GM12878 (cell line): ENCODE measurements around the gene LGMN. TPM values are rescaled to one million over a fixed set of nuclear protein-coding genes. Genes with fewer than 3 reads are reported as not detected.

ENCODE experiments used
- CBFB ChIP-seq: IDR thresholded peaks from 2 replicates; pipeline ENCODE4 v1.6.1; 2016; ENCODE audit warnings: antibody characterized with exemption, low read depth
- CEBPZ ChIP-seq: fragments of 150-350 bp; IDR thresholded peaks from 2 replicates; pipeline ENCODE4 v1.6.1; 2016; ENCODE audit warnings: low read depth, low read length
- CHD2 ChIP-seq: IDR thresholded peaks from 2 replicates; pipeline ENCODE4 v1.6.1; 2011; ENCODE audit warnings: low read depth, low read length, improper control_type of control experiment, borderline replicate concordance
- E2F4 ChIP-seq: IDR thresholded peaks from 2 replicates; pipeline ENCODE4 v1.6.1; 2012; ENCODE audit warnings: low read depth, low read length, improper control_type of control experiment
- EED ChIP-seq: sonication (generic); IDR thresholded peaks from 2 replicates; pipeline ENCODE4 v1.6.1; 2016; ENCODE audit warnings: antibody characterized with exemption, low read depth
- GATAD2B ChIP-seq: fragments of 450-650 bp; conservative IDR thresholded peaks from 2 replicates; pipeline ENCODE4 v1.6.1; 2017; ENCODE audit warnings: low read depth, mild to moderate bottlenecking, moderate library complexity
- MEF2A ChIP-seq: IDR thresholded peaks from 2 replicates; pipeline ENCODE4 v1.6.1; 2011; ENCODE audit warnings: low read depth, mild to moderate bottlenecking, low read length, moderate library complexity; ENCODE audit not compliant: insufficient read depth
- NFYB ChIP-seq: IDR thresholded peaks from 2 replicates; pipeline ENCODE4 v1.6.1; 2011; ENCODE audit warnings: low read depth, mild to moderate bottlenecking, low read length, improper control_type of control experiment, moderate library complexity; ENCODE audit not compliant: insufficient read depth
- NR2F1 ChIP-seq: fragments of 450-650 bp; conservative IDR thresholded peaks from 2 replicates; pipeline ENCODE4 v1.6.1; 2017; ENCODE audit warnings: mild to moderate bottlenecking
- RELB ChIP-seq: fragments of 450-650 bp; IDR thresholded peaks from 2 replicates; pipeline ENCODE4 v1.6.1; 2017; ENCODE audit warnings: low read depth, mild to moderate bottlenecking, moderate library complexity
- REST ChIP-seq: IDR thresholded peaks from 2 replicates; pipeline ENCODE4 v1.6.1; 2012; ENCODE audit warnings: mild to moderate bottlenecking, low read depth, low read length
- SMAD5 ChIP-seq: IDR thresholded peaks from 2 replicates; pipeline ENCODE4 v1.6.1; 2016; ENCODE audit warnings: antibody characterized with exemption, low read depth
- ZNF24 ChIP-seq: fragments of 450-650 bp; IDR thresholded peaks from 2 replicates; pipeline ENCODE4 v1.6.1; 2017; ENCODE audit warnings: antibody characterized with exemption, mild to moderate bottlenecking
- ZNF622 ChIP-seq: fragments of 450-650 bp; IDR thresholded peaks from 2 replicates; pipeline ENCODE4 v1.6.1; 2017; ENCODE audit warnings: mild to moderate bottlenecking, inconsistent platforms
- polyA plus RNA-seq, 11 experiments: library from polyadenylated mRNA; depleted of rRNA in 4 of 11; unstranded in 6 of 11; stranded (reverse) in 5 of 11; fragments of >200 nt; fragmentation: Nextera tagmentation in 4 of 11; fragmentation: Illumina TruSeq in 1 of 11; extraction: Ambion mirVana in 4 of 11; extraction: Trizol in 1 of 11; gene quantifications; 1 replicate in 1 of 11; 2 replicates in 10 of 11; pipeline versions ENCODE4 v1.2.1 to v1.2.3, GENCODE V29; 2011 to 2016; ENCODE audit warnings: inconsistent platforms in 2 of 11, missing spikeins in 2 of 11, low read depth in 1 of 11
- total RNA-seq, 4 experiments: library from RNA; depleted of rRNA in 3 of 4; stranded (reverse); fragments of >200 nt in 3 of 4; fragmentation: Illumina TruSeq in 1 of 4; extraction: Trizol in 1 of 4; gene quantifications; 2 replicates each; pipeline versions ENCODE4 v1.2.1 to v1.2.3, GENCODE V29; 2013 to 2021
- TF ChIP-seq, protein P1 (sequence below): IDR thresholded peaks from 2 replicates; pipeline ENCODE4 v1.6.1; 2012; ENCODE audit warnings: low read depth, low read length, improper control_type of control experiment
- TF ChIP-seq, protein P2 (sequence below): fragments of 450-650 bp; IDR thresholded peaks from 2 replicates; pipeline ENCODE4 v1.6.1; 2014; ENCODE audit warnings: mild to moderate bottlenecking

The LGMN gene
- total and polyA plus RNA-seq, 10 of the 15 experiments (the other 5 are each of a cell fraction or from before 2014, with no cell fraction given) = 0.71 to 192 (median 3.9) TPM

DNA sequence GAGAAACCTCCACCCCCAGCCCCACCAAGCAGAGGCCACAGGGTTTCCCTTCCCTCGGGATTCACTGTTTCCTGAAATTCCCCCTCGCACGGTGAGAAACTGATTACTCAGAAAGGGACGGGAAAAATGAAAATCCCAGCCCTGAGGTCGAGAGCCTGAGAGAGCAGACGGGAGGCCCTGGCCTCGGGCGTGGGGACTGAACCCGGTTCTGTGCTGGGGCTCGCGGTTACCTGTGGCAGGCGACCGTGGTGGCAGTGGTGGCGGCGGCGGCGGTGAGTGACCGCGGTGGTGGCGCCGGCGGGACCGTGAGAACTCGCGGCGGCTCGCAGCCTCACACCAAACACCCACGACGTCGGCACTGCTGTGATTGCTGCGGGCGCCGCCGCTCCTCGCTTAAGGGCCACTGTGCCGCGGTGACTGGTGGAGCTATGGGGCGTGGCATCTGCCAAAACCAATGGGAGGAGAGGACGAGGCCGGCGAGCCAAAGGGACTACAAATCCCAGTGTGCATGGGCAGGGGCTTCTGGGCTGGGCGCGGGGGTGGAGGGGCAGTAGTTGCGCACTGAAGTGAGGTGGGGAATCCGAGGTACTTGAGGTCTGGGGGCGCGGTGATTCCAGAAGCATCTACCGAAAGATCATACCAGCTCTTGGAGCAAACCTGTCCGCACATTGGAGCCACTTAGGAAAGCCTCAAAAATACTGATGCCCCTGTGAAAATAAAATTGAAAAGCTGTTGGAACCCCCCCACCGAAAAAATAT is at the start of gene LGMN (continued):
- TF ChIP-seq E2F4 = no peak
- TF ChIP-seq, protein P1, sequence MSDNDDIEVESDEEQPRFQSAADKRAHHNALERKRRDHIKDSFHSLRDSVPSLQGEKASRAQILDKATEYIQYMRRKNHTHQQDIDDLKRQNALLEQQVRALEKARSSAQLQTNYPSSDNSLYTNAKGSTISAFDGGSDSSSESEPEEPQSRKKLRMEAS = no peak
- TF ChIP-seq, protein P2, sequence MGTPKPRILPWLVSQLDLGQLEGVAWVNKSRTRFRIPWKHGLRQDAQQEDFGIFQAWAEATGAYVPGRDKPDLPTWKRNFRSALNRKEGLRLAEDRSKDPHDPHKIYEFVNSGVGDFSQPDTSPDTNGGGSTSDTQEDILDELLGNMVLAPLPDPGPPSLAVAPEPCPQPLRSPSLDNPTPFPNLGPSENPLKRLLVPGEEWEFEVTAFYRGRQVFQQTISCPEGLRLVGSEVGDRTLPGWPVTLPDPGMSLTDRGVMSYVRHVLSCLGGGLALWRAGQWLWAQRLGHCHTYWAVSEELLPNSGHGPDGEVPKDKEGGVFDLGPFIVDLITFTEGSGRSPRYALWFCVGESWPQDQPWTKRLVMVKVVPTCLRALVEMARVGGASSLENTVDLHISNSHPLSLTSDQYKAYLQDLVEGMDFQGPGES = no peak
- 0 out of 2 replicates have a peak, but pooled peaks have one; percentile 37 for TF ChIP-seq NFYB
- peak; percentile 83 for TF ChIP-seq NR2F1
- TF ChIP-seq GATAD2B = peak; percentile 97; the same call in 1 of the 2 replicates
- no peak for TF ChIP-seq CEBPZ
- TF ChIP-seq CBFB = no peak
- TF ChIP-seq EED = 0 out of 2 replicates have a peak, but pooled peaks have one; percentile 16
- TF ChIP-seq MEF2A = no peak
- TF ChIP-seq REST = no peak
- no peak for TF ChIP-seq SMAD5
- TF ChIP-seq ZNF622 = no peak
- peak; percentile 67; the same call in 1 of the 2 replicates for TF ChIP-seq CHD2
- TF ChIP-seq RELB = peak; percentile 65; the same call in 1 of the 2 replicates
- no peak for TF ChIP-seq ZNF24
